Endodermal cell (in vitro differentiated cells): Measurements from ENCODE around the gene TAOK2. TPM values are rescaled to one million over a fixed set of nuclear protein-coding genes. Genes with fewer than 3 reads are reported as not detected.

Source experiments
- DNase-seq: peaks from one replicate; pipeline ENCODE4 v3.0.0-alpha.2; 2017
- H3K27ac ChIP-seq: 2 replicates; pipeline ENCODE4 v1.5.1; 2013; ENCODE audit warnings: mild to moderate bottlenecking, low read depth, low read length, moderate library complexity
- H3K27me3 ChIP-seq: 2 replicates; pipeline ENCODE4 v1.6.1; 2013; ENCODE audit warnings: mild to moderate bottlenecking, low read length, moderate library complexity; ENCODE audit not compliant: insufficient read depth, control insufficient read depth, poor library complexity, severe bottlenecking
- H3K36me3 ChIP-seq: 2 replicates; pipeline ENCODE4 v1.7.0; 2013; ENCODE audit warnings: mild to moderate bottlenecking, low read length, moderate library complexity; ENCODE audit not compliant: control insufficient read depth, insufficient read depth
- H3K4me1 ChIP-seq: one replicate; pipeline ENCODE4 v1.7.0; 2013; ENCODE audit warnings: low read length; ENCODE audit not compliant: control insufficient read depth, insufficient read depth
- H3K4me3 ChIP-seq: 2 replicates; pipeline ENCODE4 v1.5.1; 2013; ENCODE audit warnings: mild to moderate bottlenecking, low read length, moderate library complexity
- H3K9ac ChIP-seq: 2 replicates; pipeline ENCODE4 v1.6.1; 2013; ENCODE audit warnings: mild to moderate bottlenecking, low read length, moderate library complexity; ENCODE audit not compliant: poor library complexity, severe bottlenecking; ENCODE audit errors: extremely low read depth
- H3K9me3 ChIP-seq: 2 replicates; pipeline ENCODE4 v1.6.1; 2013; ENCODE audit warnings: mild to moderate bottlenecking, low read length, moderate library complexity; ENCODE audit not compliant: control insufficient read depth
- H3K27ac Mint-ChIP-seq: 2 replicates; pipeline ENCODE4 v1.8.0; 2020; ENCODE audit warnings: mixed read lengths
- H3K27me3 Mint-ChIP-seq: 2 replicates; pipeline ENCODE4 v1.8.0; 2021; ENCODE audit warnings: mild to moderate bottlenecking, mixed read lengths; ENCODE audit not compliant: insufficient read depth
- H3K36me3 Mint-ChIP-seq: 2 replicates; pipeline ENCODE4 v1.8.0; 2020; ENCODE audit warnings: low read depth, mixed read lengths
- H3K4me1 Mint-ChIP-seq: 2 replicates; pipeline ENCODE4 v1.8.0; 2020; ENCODE audit warnings: mixed read lengths
- H3K4me3 Mint-ChIP-seq: 2 replicates; pipeline ENCODE4 v1.8.0; 2020; ENCODE audit warnings: mild to moderate bottlenecking, moderate library complexity, mixed read lengths
- H3K9me3 Mint-ChIP-seq: 2 replicates; pipeline ENCODE4 v1.8.0; 2020; ENCODE audit warnings: mild to moderate bottlenecking, mixed read lengths
- CTCF ChIP-seq: fragments of 200-600 bp; sonication (generic); conservative IDR thresholded peaks from 2 replicates; pipeline ENCODE4 v1.5.0; 2021; ENCODE audit warnings: antibody characterized with exemption, mild to moderate bottlenecking
- WGBS, 2 experiments: methylation state at CpG; one replicate each; pipeline versions ENCODE4 v1.1.5 to v1.1.7; 2013; ENCODE audit warnings: missing lambda C conversion rate in 2 of 2, mixed read lengths in 1 of 2; ENCODE audit not compliant: insufficient coverage in 1 of 2, insufficient read length in 1 of 2; 5-methylcytosine and 5-hydroxymethylcytosine counted together
- total RNA-seq, 2 donors: library from RNA; stranded (reverse); fragmentation: NEBNext Ultra II Directional in 1 of 2; extraction: Animal tissue kit (Norgen Biotek cat#: 25700) in 1 of 2; gene quantifications; 2 replicates in 1 of 2; 3 replicates in 1 of 2; pipeline ENCODE4 v1.2.1, GENCODE V29; 2021

Gene TAOK2
- total RNA-seq, 2 donors from 2014 or later: 44.6 to 50.2 TPM

- peaks cover 59% of the 10 kb centered on the region for H3K36me3 ChIP-seq
- peaks cover 9% of the 10 kb centered on the region for H3K4me1 ChIP-seq
- TF ChIP-seq CTCF: no peak
- H3K27me3 ChIP-seq: no peaks in the 10 kb centered on the region
- no peak overlapping the region for H3K27ac ChIP-seq
- H3K27ac Mint-ChIP-seq: no peak overlapping the region
- no peak overlapping the region for H3K4me3 ChIP-seq
- peaks cover 48% of the 10 kb centered on the region for H3K36me3 Mint-ChIP-seq
- H3K9me3 Mint-ChIP-seq: no peaks in the 10 kb centered on the region
- no peak for DNase-seq
- no peaks in the 10 kb centered on the region for H3K9me3 ChIP-seq
- no peaks in the 10 kb centered on the region for H3K27me3 Mint-ChIP-seq
- 92 to 94% methylated on average over 3 to 9 of the region's 9 CpGs for whole genome bisulfite sequencing, 2 experiments
- H3K4me1 Mint-ChIP-seq: peaks cover 21% of the 10 kb centered on the region
- H3K9ac ChIP-seq: no peak overlapping the region
- no peak overlapping the region for H3K4me3 Mint-ChIP-seq
Observed at GRCh38 chr16:29978564-29979270, 5.0 kb downstream of the TAOK2 start.

- Histone ChIP-seq H3K36me3 (peaks cover 91% of the 10 kb centered on the region), H3K9me3 (no peaks in the 10 kb centered on the region), H3K4me3 (no peak overlapping the region), H3K27ac (no peak overlapping the region), H3K4me1 (no peaks in the 10 kb centered on the region), H3K9ac (no peak overlapping the region), H3K27me3 (no peaks in the 10 kb centered on the region)
- Mint-ChIP-seq H3K27ac (no peak overlapping the region), H3K9me3 (no peaks in the 10 kb centered on the region), H3K36me3 (peaks cover 73% of the 10 kb centered on the region), H3K4me1 (no peaks in the 10 kb centered on the region), H3K4me3 (no peak overlapping the region), H3K27me3 (no peaks in the 10 kb centered on the region)
- DNase-seq: no peak
- TF ChIP-seq CTCF: no peak
- 92 to 95% methylated on average over 10 to 24 of the region's 24 CpGs for WGBS, 2 experiments
Observed at GRCh38 chr16:29982560-29983419, 9.1 kb downstream of the TAOK2 start.

- Mint-ChIP-seq H3K4me1 (no peaks in the 10 kb centered on the region), H3K27me3 (no peaks in the 10 kb centered on the region), H3K9me3 (no peaks in the 10 kb centered on the region), H3K36me3 (peaks cover 74% of the 10 kb centered on the region), H3K4me3 (no peak overlapping the region), H3K27ac (no peak overlapping the region)
- H3K27ac ChIP-seq: no peak overlapping the region
- no peak for DNase-seq
- no peaks in the 10 kb centered on the region for H3K9me3 ChIP-seq
- peaks cover 90% of the 10 kb centered on the region for H3K36me3 ChIP-seq
- H3K4me1 ChIP-seq: no peaks in the 10 kb centered on the region
- TF ChIP-seq CTCF: no peak
- WGBS, 2 experiments: 92 to 100% methylated on average over 11 to 12 of the region's 12 CpGs
- no peak overlapping the region for H3K9ac ChIP-seq
- H3K4me3 ChIP-seq: no peak overlapping the region
- no peaks in the 10 kb centered on the region for H3K27me3 ChIP-seq
Observed at GRCh38 chr16:29983420-29984136, 9.9 kb downstream of the TAOK2 start.
